DOHH2 (cell line): ENCODE measurements around the gene HSPB1.

Experiments used
- H3F3A ChIP-seq: fragments of 200-600 bp; sonication (generic), shearing (Covaris generic); 2 replicates; pipeline ENCODE4 v1.6.0; 2016; ENCODE audit warnings: antibody characterized with exemption, mild to moderate bottlenecking; ENCODE audit not compliant: control insufficient read depth, insufficient read depth
- H3K27ac ChIP-seq: fragments of 200-600 bp; sonication (generic); 2 replicates; pipeline ENCODE4 v1.5.1; 2014; ENCODE audit warnings: low read depth, mild to moderate bottlenecking, low read length, moderate library complexity
- H3K27me3 ChIP-seq: fragments of 200-600 bp; sonication (generic); 2 replicates; pipeline ENCODE4 v1.6.1; 2014; ENCODE audit warnings: mild to moderate bottlenecking, low read length, mixed read lengths; ENCODE audit not compliant: control insufficient read depth
- H3K36me3 ChIP-seq: fragments of 200-600 bp; sonication (generic); 2 replicates; pipeline ENCODE4 v1.6.1; 2014; ENCODE audit warnings: mild to moderate bottlenecking, low read length, moderate library complexity, mixed read lengths; ENCODE audit not compliant: control insufficient read depth
- H3K4me1 ChIP-seq: fragments of 200-600 bp; sonication (generic); 2 replicates; pipeline ENCODE4 v1.6.1; 2014; ENCODE audit warnings: mild to moderate bottlenecking, low read length, mixed read lengths; ENCODE audit not compliant: control insufficient read depth
- H3K4me2 ChIP-seq: fragments of 200-600 bp; sonication (generic); 2 replicates; pipeline ENCODE4 v1.6.0; 2014; ENCODE audit warnings: mild to moderate bottlenecking, low read length, moderate library complexity
- H3K4me3 ChIP-seq: fragments of 200-600 bp; sonication (generic); 2 replicates; pipeline ENCODE4 v1.5.1; 2014; ENCODE audit warnings: mild to moderate bottlenecking, low read length, mixed read lengths
- H3K79me2 ChIP-seq: fragments of 200-600 bp; sonication (generic); 2 replicates; pipeline ENCODE4 v1.6.1; 2014; ENCODE audit warnings: mild to moderate bottlenecking, low read length, mixed read lengths; ENCODE audit not compliant: control insufficient read depth
- H3K9me2 ChIP-seq: fragments of 200-600 bp; sonication (generic); replicated peaks from 2 replicates; pipeline ENCODE4 v1.6.1; 2014; ENCODE audit warnings: mild to moderate bottlenecking, low read length, mixed read lengths; ENCODE audit not compliant: control insufficient read depth
- H3K9me3 ChIP-seq: fragments of 200-600 bp; sonication (generic); 2 replicates; pipeline ENCODE4 v1.6.1; 2014; ENCODE audit warnings: antibody characterized with exemption, low read length, mixed read lengths; ENCODE audit not compliant: control insufficient read depth, insufficient read depth
- H4K20me1 ChIP-seq: fragments of 200-600 bp; sonication (generic); 2 replicates; pipeline ENCODE4 v1.6.0; 2014; ENCODE audit warnings: low read depth, mild to moderate bottlenecking, antibody characterized with exemption, low read length, moderate library complexity; ENCODE audit not compliant: control insufficient read depth, insufficient read depth
- CTCF ChIP-seq: fragments of 200-600 bp; sonication (generic); IDR thresholded peaks from one replicate; pipeline ENCODE4 v1.5.1; 2014; ENCODE audit warnings: antibody characterized with exemption, mild to moderate bottlenecking, low read depth, low read length; ENCODE audit not compliant: poor library complexity, severe bottlenecking
- EZH2phosphoT487 ChIP-seq: fragments of 200-600 bp; sonication (generic); IDR thresholded peaks from 2 replicates; pipeline ENCODE4 v1.6.1; 2017; ENCODE audit warnings: borderline replicate concordance, mild to moderate bottlenecking, antibody characterized with exemption, low read length, moderate library complexity, mixed read lengths

The HSPB1 gene

GRCh38 chr7:76259124-76260093, 43.1 kb upstream of the HSPB1 start:
- Histone ChIP-seq H3K79me2 (no peaks in the 10 kb centered on the region), H3K9me2 (no peaks in the 10 kb centered on the region), H3K9me3 (no peaks in the 10 kb centered on the region), H3F3A (no peaks in the 10 kb centered on the region), H3K4me3 (no peak overlapping the region), H3K4me1 (peaks cover 6% of the 10 kb centered on the region; the same call in 1 of the 2 replicates), H3K27me3 (no peaks in the 10 kb centered on the region), H3K36me3 (no peaks in the 10 kb centered on the region), H3K4me2 (no peak overlapping the region), H3K27ac (no peak overlapping the region), H4K20me1 (peaks cover 3% of the 10 kb centered on the region; the same call in 1 of the 2 replicates)
- TF ChIP-seq EZH2phosphoT487, result no peak
- TF ChIP-seq CTCF, result no peak

- Histone ChIP-seq H3K9me3 (no peaks in the 10 kb centered on the region), H3K79me2 (no peaks in the 10 kb centered on the region), H3K4me2 (no peak overlapping the region), H3K4me3 (no peak overlapping the region), H3K27ac (no peak overlapping the region), H3K36me3 (no peaks in the 10 kb centered on the region), H3K27me3 (no peaks in the 10 kb centered on the region), H3F3A (no peaks in the 10 kb centered on the region), H3K4me1 (peaks cover 6% of the 10 kb centered on the region; the same call in 1 of the 2 replicates), H3K9me2 (no peaks in the 10 kb centered on the region), H4K20me1 (peaks cover 3% of the 10 kb centered on the region; the same call in 1 of the 2 replicates)
- TF ChIP-seq CTCF (no peak), EZH2phosphoT487 (no peak)
Observed at GRCh38 chr7:76260171-76260703, 42.2 kb upstream of the HSPB1 start.

GRCh38 chr7:76261329-76261728, 41.1 kb upstream of the HSPB1 start:
- no peaks in the 10 kb centered on the region for H3K9me3 ChIP-seq
- H3K4me2 ChIP-seq, result no peak overlapping the region
- H4K20me1 ChIP-seq, result peaks cover 3% of the 10 kb centered on the region; the same call in 1 of the 2 replicates
- TF ChIP-seq EZH2phosphoT487, result no peak
- TF ChIP-seq CTCF, result no peak
- no peaks in the 10 kb centered on the region for H3K27me3 ChIP-seq
- no peaks in the 10 kb centered on the region for H3K36me3 ChIP-seq
- H3F3A ChIP-seq, result no peaks in the 10 kb centered on the region
- no peaks in the 10 kb centered on the region for H3K9me2 ChIP-seq
- H3K27ac ChIP-seq, result no peak overlapping the region
- no peaks in the 10 kb centered on the region for H3K79me2 ChIP-seq
- peaks cover 6% of the 10 kb centered on the region; the same call in 1 of the 2 replicates for H3K4me1 ChIP-seq
- no peak overlapping the region for H3K4me3 ChIP-seq
